Large intestine (tissue), 3 donors: Measurements from ENCODE around the gene MDM1. TPM values are rescaled to one million over a fixed set of nuclear protein-coding genes. Genes with fewer than 3 reads are reported as not detected.

Experiments used
- DNase-seq, 2 donors: peaks; one replicate each; pipeline versions ENCODE4 v3.0.0 to v3.0.0-alpha.2; 2013
- H3K27ac ChIP-seq: one replicate; pipeline ENCODE4 v1.5.1; 2013; ENCODE audit warnings: low read length
- H3K27me3 ChIP-seq: 2 replicates; pipeline ENCODE4 v1.6.1; 2013; ENCODE audit warnings: low read length; ENCODE audit not compliant: control insufficient read depth, insufficient read depth
- H3K36me3 ChIP-seq: 2 replicates; pipeline ENCODE4 v1.6.1; 2013; ENCODE audit warnings: low read length; ENCODE audit not compliant: control insufficient read depth, insufficient read depth
- H3K4me1 ChIP-seq: one replicate; pipeline ENCODE4 v1.6.1; 2013; ENCODE audit warnings: low read length; ENCODE audit not compliant: control insufficient read depth, insufficient read depth
- H3K4me3 ChIP-seq: one replicate; pipeline ENCODE4 v1.5.1; 2013; ENCODE audit warnings: low read length
- H3K9me3 ChIP-seq: one replicate; pipeline ENCODE4 v1.6.1; 2013; ENCODE audit warnings: mild to moderate bottlenecking, low read depth, low read length, moderate library complexity; ENCODE audit not compliant: control insufficient read depth
- WGBS: methylation state at CpG from one replicate; pipeline ENCODE4 v1.1.5; 2013; ENCODE audit warnings: low lambda C conversion rate; ENCODE audit not compliant: insufficient coverage; 5-methylcytosine and 5-hydroxymethylcytosine counted together
- polyA plus RNA-seq: library from polyadenylated mRNA; unstranded; fragments of 120-200 nt; gene quantifications from one replicate; pipeline ENCODE4 v1.2.1, GENCODE V29; 2013

MDM1 gene
- polyA plus RNA-seq, 1 donor: 20.0 TPM

DNA sequence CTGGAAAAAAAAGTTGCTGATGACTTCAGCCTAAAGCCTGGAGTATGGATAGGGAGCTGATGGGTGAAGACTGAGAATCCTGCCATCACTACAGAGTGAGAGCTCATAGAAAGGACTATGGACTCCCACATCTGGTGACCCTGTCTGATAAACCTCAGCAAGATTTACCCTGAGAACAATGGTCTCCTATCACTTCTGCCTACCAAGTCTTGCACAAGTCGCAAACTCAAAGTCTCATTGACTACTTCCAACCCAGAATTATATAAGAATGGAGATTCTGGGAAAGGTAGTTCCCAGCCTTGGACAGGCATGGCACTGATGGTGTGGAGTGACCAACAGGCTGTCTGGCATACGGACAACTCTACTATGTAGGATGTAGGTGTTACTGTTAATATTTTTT, 9.7 kb upstream of the MDM1 start:
- Histone ChIP-seq H3K27me3 (peaks cover 6% of the 10 kb centered on the region), H3K4me3 (no peak overlapping the region), H3K36me3 (no peaks in the 10 kb centered on the region), H3K4me1 (no peaks in the 10 kb centered on the region), H3K27ac (no peak overlapping the region), H3K9me3 (no peaks in the 10 kb centered on the region)
- peak in 1 of 2 donors; percentile 43 for DNase-seq
- WGBS: no CpG with 5 or more reads among the region's 2 CpGs

GRCh38 chr12:68340404-68341270, 8.5 kb upstream of the MDM1 start:
- H3K36me3 ChIP-seq: no peaks in the 10 kb centered on the region
- 50% methylated on average over 1 of the region's 8 CpGs for WGBS
- no peaks in the 10 kb centered on the region for H3K9me3 ChIP-seq
- peaks cover 3% of the 10 kb centered on the region for H3K27me3 ChIP-seq
- DNase-seq: no peak
- no peak overlapping the region for H3K27ac ChIP-seq
- H3K4me1 ChIP-seq: no peaks in the 10 kb centered on the region
- no peak overlapping the region for H3K4me3 ChIP-seq

DNA sequence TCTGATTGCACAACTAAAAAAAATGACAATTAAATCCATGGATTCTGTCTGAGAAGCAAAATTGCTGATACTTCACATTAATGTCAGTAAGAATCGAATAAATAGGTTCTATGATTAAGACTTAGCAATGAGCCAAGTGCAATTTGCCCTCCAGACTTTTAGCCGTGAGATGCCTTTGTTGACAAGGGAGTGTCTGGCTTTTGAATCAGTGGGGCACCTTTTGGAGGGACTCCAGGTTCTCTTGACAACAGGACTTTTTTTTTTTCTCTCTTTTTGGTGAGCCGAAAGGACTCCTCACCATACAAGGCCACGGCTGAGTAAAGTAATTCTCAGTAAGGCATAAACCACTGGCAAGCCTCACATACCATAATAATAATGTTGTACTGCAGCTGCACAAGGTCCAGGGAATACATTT, 4.7 kb upstream of the MDM1 start:
- no peak for DNase-seq
- Histone ChIP-seq H3K4me1 (no peaks in the 10 kb centered on the region), H3K36me3 (no peaks in the 10 kb centered on the region), H3K27ac (no peak overlapping the region), H3K27me3 (peaks cover 7% of the 10 kb centered on the region), H3K4me3 (no peak overlapping the region), H3K9me3 (no peaks in the 10 kb centered on the region)
- 80% methylated on average over 1 of the region's 4 CpGs for WGBS

DNA sequence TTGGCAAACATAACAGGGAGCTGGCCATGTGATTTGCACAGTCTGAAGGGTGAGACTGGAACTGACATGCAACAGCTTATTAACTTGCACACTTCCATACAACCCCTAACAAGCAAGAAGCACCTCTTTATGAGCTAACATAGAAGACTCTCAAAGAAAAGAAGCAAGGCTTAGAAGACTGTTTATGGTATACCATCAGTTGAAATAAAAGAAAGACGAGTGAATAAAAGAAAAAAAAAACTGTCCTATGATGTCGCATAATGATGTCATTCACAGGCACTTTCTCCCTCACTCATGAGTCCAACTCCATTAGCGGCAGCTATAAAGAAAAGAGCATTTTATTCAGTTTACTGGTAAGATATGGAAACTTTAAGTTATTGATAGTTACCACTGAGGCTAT, 3.3 kb upstream of the MDM1 start:
- no peak overlapping the region for H3K27ac ChIP-seq
- no CpG with 5 or more reads among the region's 3 CpGs for WGBS
- no peak overlapping the region for H3K4me3 ChIP-seq
- H3K4me1 ChIP-seq: no peaks in the 10 kb centered on the region
- DNase-seq: no peak
- no peaks in the 10 kb centered on the region for H3K9me3 ChIP-seq
- peaks cover 7% of the 10 kb centered on the region for H3K27me3 ChIP-seq
- no peaks in the 10 kb centered on the region for H3K36me3 ChIP-seq

- Histone ChIP-seq H3K9me3 (no peaks in the 10 kb centered on the region), H3K27ac (no peak overlapping the region), H3K36me3 (no peaks in the 10 kb centered on the region), H3K4me1 (no peaks in the 10 kb centered on the region), H3K4me3 (no peak overlapping the region), H3K27me3 (peaks cover 4% of the 10 kb centered on the region)
- DNase-seq: no peak
- WGBS: 100% methylated on average over 1 of the region's 4 CpGs
Measured at GRCh38 chr12:68334132-68334531, 2.0 kb upstream of the MDM1 start.

- H3K4me1 ChIP-seq: no peaks in the 10 kb centered on the region
- H3K27me3 ChIP-seq: peaks cover 4% of the 10 kb centered on the region
- WGBS: 74% methylated on average over 10 of the region's 18 CpGs
- H3K27ac ChIP-seq: peak overlapping the region; percentile 15
- H3K9me3 ChIP-seq: no peaks in the 10 kb centered on the region
- no peaks in the 10 kb centered on the region for H3K36me3 ChIP-seq
- H3K4me3 ChIP-seq: peak overlapping the region; percentile 54
- DNase-seq: no peak
Measured at GRCh38 chr12:68332728-68333630, 817 bp upstream of the MDM1 start.

GRCh38 chr12:68331500-68331868, 678 bp downstream of the MDM1 start:
- DNase-seq: peak in 1 of 2 donors; percentile 35
- WGBS: 11% methylated on average over 3 of the region's 9 CpGs
- Histone ChIP-seq H3K4me3 (peak overlapping the region; percentile 54), H3K27me3 (peaks cover 4% of the 10 kb centered on the region), H3K27ac (no peak overlapping the region), H3K4me1 (no peaks in the 10 kb centered on the region), H3K36me3 (peaks cover 6% of the 10 kb centered on the region), H3K9me3 (no peaks in the 10 kb centered on the region)

GRCh38 chr12:68327896-68328295, 4.3 kb downstream of the MDM1 start:
- peaks cover 11% of the 10 kb centered on the region for H3K36me3 ChIP-seq
- H3K4me3 ChIP-seq: no peak overlapping the region
- no CpG with 5 or more reads among the region's 3 CpGs for WGBS
- no peaks in the 10 kb centered on the region for H3K9me3 ChIP-seq
- no peaks in the 10 kb centered on the region for H3K27me3 ChIP-seq
- no peak overlapping the region for H3K27ac ChIP-seq
- no peaks in the 10 kb centered on the region for H3K4me1 ChIP-seq
- DNase-seq: no peak

- Histone ChIP-seq H3K27ac (no peak overlapping the region), H3K4me3 (no peak overlapping the region), H3K9me3 (no peaks in the 10 kb centered on the region), H3K27me3 (no peaks in the 10 kb centered on the region), H3K36me3 (peaks cover 15% of the 10 kb centered on the region), H3K4me1 (no peaks in the 10 kb centered on the region)
- 100% methylated on average over 1 of the region's 3 CpGs for WGBS
- DNase-seq: no peak
Measured at GRCh38 chr12:68326716-68327115, 5.4 kb downstream of the MDM1 start.

GRCh38 chr12:68325966-68326365, 6.2 kb downstream of the MDM1 start:
- no peaks in the 10 kb centered on the region for H3K9me3 ChIP-seq
- no peaks in the 10 kb centered on the region for H3K27me3 ChIP-seq
- DNase-seq: no peak
- H3K4me3 ChIP-seq: no peak overlapping the region
- H3K36me3 ChIP-seq: peaks cover 15% of the 10 kb centered on the region
- no CpG with 5 or more reads among the region's 1 CpG for WGBS
- H3K4me1 ChIP-seq: no peaks in the 10 kb centered on the region
- no peak overlapping the region for H3K27ac ChIP-seq
